Measurements from ENCODE around the gene XKR7.
"Not testable (repeated sequence)": the region's sequence is repeated elsewhere in the genome, so short reads cannot be mapped to it uniquely, and the experiment has no call there.

Gene XKR7

GRCh38 chr20:32024683-32025295 is 56.8 kb downstream of the XKR7 start:
- Mint-ChIP-seq H3K36me3 (ENCODE audit: low read depth) (no peaks in the 10 kb centered on the region), H3K4me1 (ENCODE audit: low read depth) (peaks cover 8% of the 10 kb centered on the region), H3K9me3 (no peaks in the 10 kb centered on the region), H3K27me3 (ENCODE audit: low read depth) (peaks cover 51% of the 10 kb centered on the region), H3K27ac (no peak overlapping the region), H3K4me3 (no peak overlapping the region)

- Mint-ChIP-seq H3K36me3 (ENCODE audit: low read depth) (no peaks in the 10 kb centered on the region), H3K27ac (no peak overlapping the region), H3K9me3 (no peaks in the 10 kb centered on the region), H3K4me3 (no peak overlapping the region), H3K27me3 (ENCODE audit: low read depth) (peaks cover 37% of the 10 kb centered on the region), H3K4me1 (ENCODE audit: low read depth) (no peaks in the 10 kb centered on the region)
Observed at GRCh38 chr20:32027643-32028042, 59.7 kb downstream of the XKR7 start.

- no peak overlapping the region for H3K4me3 Mint-ChIP-seq
- no peak overlapping the region for H3K27ac Mint-ChIP-seq
- no peaks in the 10 kb centered on the region for H3K4me1 Mint-ChIP-seq (ENCODE audit: low read depth)
- H3K36me3 Mint-ChIP-seq (ENCODE audit: low read depth) = no peaks in the 10 kb centered on the region
- H3K27me3 Mint-ChIP-seq (ENCODE audit: low read depth) = peaks cover 38% of the 10 kb centered on the region
- no peaks in the 10 kb centered on the region for H3K9me3 Mint-ChIP-seq
Observed at GRCh38 chr20:32028647-32029372, 60.9 kb downstream of the XKR7 start.

GRCh38 chr20:32029561-32029960 is 61.6 kb downstream of the XKR7 start:
- Mint-ChIP-seq H3K4me3 (no peak overlapping the region), H3K36me3 (ENCODE audit: low read depth) (no peaks in the 10 kb centered on the region), H3K4me1 (ENCODE audit: low read depth) (no peaks in the 10 kb centered on the region), H3K9me3 (no peaks in the 10 kb centered on the region), H3K27ac (no peak overlapping the region), H3K27me3 (ENCODE audit: low read depth) (peaks cover 35% of the 10 kb centered on the region)

- no peak overlapping the region for H3K4me3 Mint-ChIP-seq
- H3K27me3 Mint-ChIP-seq (ENCODE audit: low read depth) = peaks cover 46% of the 10 kb centered on the region
- no peaks in the 10 kb centered on the region for H3K4me1 Mint-ChIP-seq (ENCODE audit: low read depth)
- H3K36me3 Mint-ChIP-seq (ENCODE audit: low read depth) = no peaks in the 10 kb centered on the region
- H3K27ac Mint-ChIP-seq = no peak overlapping the region
- no peaks in the 10 kb centered on the region for H3K9me3 Mint-ChIP-seq
Observed at GRCh38 chr20:32031007-32031958, 63.3 kb downstream of the XKR7 start.

- H3K27ac Mint-ChIP-seq = no peak overlapping the region
- no peak overlapping the region for H3K4me3 Mint-ChIP-seq
- no peaks in the 10 kb centered on the region for H3K9me3 Mint-ChIP-seq
- H3K27me3 Mint-ChIP-seq (ENCODE audit: low read depth) = peaks cover 50% of the 10 kb centered on the region
- H3K36me3 Mint-ChIP-seq (ENCODE audit: low read depth) = no peaks in the 10 kb centered on the region
- H3K4me1 Mint-ChIP-seq (ENCODE audit: low read depth) = no peaks in the 10 kb centered on the region
Observed at GRCh38 chr20:32033316-32033715, 65.4 kb downstream of the XKR7 start.

GRCh38 chr20:32033721-32034120 is 65.8 kb downstream of the XKR7 start:
- H3K36me3 Mint-ChIP-seq (ENCODE audit: low read depth); H3K27ac Mint-ChIP-seq; H3K9me3 Mint-ChIP-seq; H3K4me3 Mint-ChIP-seq; H3K4me1 Mint-ChIP-seq (ENCODE audit: low read depth): not testable (repeated sequence)
- H3K27me3 Mint-ChIP-seq (ENCODE audit: low read depth) = peaks cover 50% of the 10 kb centered on the region

- Mint-ChIP-seq H3K27ac (no peak overlapping the region), H3K27me3 (ENCODE audit: low read depth) (peaks cover 59% of the 10 kb centered on the region), H3K4me3 (no peak overlapping the region), H3K36me3 (ENCODE audit: low read depth) (no peaks in the 10 kb centered on the region), H3K9me3 (no peaks in the 10 kb centered on the region), H3K4me1 (ENCODE audit: low read depth) (no peaks in the 10 kb centered on the region)
Observed at GRCh38 chr20:32034581-32035425, 66.9 kb downstream of the XKR7 start.

GRCh38 chr20:32035426-32035779 is 67.5 kb downstream of the XKR7 start:
- H3K27me3 Mint-ChIP-seq (ENCODE audit: low read depth) = peaks cover 58% of the 10 kb centered on the region
- no peak overlapping the region for H3K4me3 Mint-ChIP-seq
- no peaks in the 10 kb centered on the region for H3K36me3 Mint-ChIP-seq (ENCODE audit: low read depth)
- no peak overlapping the region for H3K27ac Mint-ChIP-seq
- no peaks in the 10 kb centered on the region for H3K4me1 Mint-ChIP-seq (ENCODE audit: low read depth)
- no peaks in the 10 kb centered on the region for H3K9me3 Mint-ChIP-seq

- Mint-ChIP-seq H3K9me3 (no peaks in the 10 kb centered on the region), H3K4me3 (no peak overlapping the region), H3K27ac (no peak overlapping the region), H3K36me3 (ENCODE audit: low read depth) (no peaks in the 10 kb centered on the region), H3K4me1 (ENCODE audit: low read depth) (no peaks in the 10 kb centered on the region), H3K27me3 (ENCODE audit: low read depth) (peaks cover 65% of the 10 kb centered on the region)
Observed at GRCh38 chr20:32036252-32036651, 68.3 kb downstream of the XKR7 start.

- Mint-ChIP-seq H3K27ac (no peak overlapping the region), H3K4me3 (no peak overlapping the region), H3K36me3 (ENCODE audit: low read depth) (no peaks in the 10 kb centered on the region), H3K4me1 (ENCODE audit: low read depth) (no peaks in the 10 kb centered on the region), H3K9me3 (no peaks in the 10 kb centered on the region), H3K27me3 (ENCODE audit: low read depth) (peaks cover 66% of the 10 kb centered on the region)
Observed at GRCh38 chr20:32036716-32037485, 69.0 kb downstream of the XKR7 start.

- Mint-ChIP-seq H3K4me3 (no peak overlapping the region), H3K9me3 (no peaks in the 10 kb centered on the region), H3K27me3 (ENCODE audit: low read depth) (peaks cover 66% of the 10 kb centered on the region), H3K27ac (no peak overlapping the region), H3K36me3 (ENCODE audit: low read depth) (no peaks in the 10 kb centered on the region), H3K4me1 (ENCODE audit: low read depth) (no peaks in the 10 kb centered on the region)
Observed at GRCh38 chr20:32037929-32038328, 70.0 kb downstream of the XKR7 start.

- Mint-ChIP-seq H3K9me3 (no peaks in the 10 kb centered on the region), H3K4me3 (no peak overlapping the region), H3K4me1 (ENCODE audit: low read depth) (no peaks in the 10 kb centered on the region), H3K36me3 (ENCODE audit: low read depth) (no peaks in the 10 kb centered on the region), H3K27ac (no peak overlapping the region), H3K27me3 (ENCODE audit: low read depth) (peaks cover 63% of the 10 kb centered on the region)
Observed at GRCh38 chr20:32040142-32040953, 72.4 kb downstream of the XKR7 start.
